Measurements from ENCODE around the gene TCF7L2. TPM values are rescaled to one million over a fixed set of nuclear protein-coding genes. Genes with fewer than 3 reads are reported as not detected.

The TCF7L2 gene
- polyA plus RNA-seq, 1 donor from 2014 or later = 1.7 TPM

DNA sequence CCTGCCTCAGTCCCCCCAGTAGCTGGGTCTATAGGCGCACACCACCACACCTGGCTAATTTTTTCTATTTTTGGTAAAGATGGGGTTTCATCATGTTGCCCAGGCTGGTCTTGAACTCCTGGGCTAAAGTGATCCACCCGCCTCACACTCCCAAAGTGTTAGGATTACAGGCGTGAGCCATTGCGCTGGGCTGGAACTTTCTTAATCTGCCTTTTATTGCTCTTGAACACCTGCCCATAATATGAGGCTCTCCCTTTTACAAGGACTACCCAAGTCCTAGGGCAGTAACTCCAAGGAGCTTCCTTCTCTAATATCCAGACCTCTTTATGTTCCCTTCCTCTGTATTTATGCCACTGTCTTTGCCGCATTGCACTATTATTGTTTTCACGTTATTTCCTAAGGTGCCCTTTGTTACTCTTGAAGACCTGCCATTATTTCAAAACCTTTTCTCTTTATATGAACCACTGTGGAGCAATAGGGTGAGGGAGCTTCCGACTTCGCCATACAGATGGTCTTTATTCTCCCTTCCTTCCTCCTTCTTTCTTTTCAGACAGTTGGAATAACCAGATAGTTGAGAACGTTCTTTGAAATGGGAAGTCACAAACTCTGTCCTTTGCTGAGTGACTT, 36.3 kb upstream of the TCF7L2 start:
- H3K9ac ChIP-seq (ENCODE audit: low read length) = no peak overlapping the region
- H3K9me2 ChIP-seq (ENCODE audit: insufficient read depth, low read length) = no peaks in the 10 kb centered on the region
- H2AFZ ChIP-seq (ENCODE audit: low read depth, low read length) = no peak overlapping the region
- H3K9me3 ChIP-seq (ENCODE audit: low read length) = no peaks in the 10 kb centered on the region
- H3F3A ChIP-seq (ENCODE audit: insufficient read depth, low read length, poor library complexity, severe bottlenecking) = no peaks in the 10 kb centered on the region
- no peaks in the 10 kb centered on the region for H3K79me2 ChIP-seq (replicated peaks; ENCODE audit: insufficient read depth, low read length)
- H4K20me1 ChIP-seq (ENCODE audit: insufficient read depth) = no peaks in the 10 kb centered on the region
- H3K36me3 ChIP-seq (ENCODE audit: insufficient read depth, low read length) = no peaks in the 10 kb centered on the region
- H3K4me3 ChIP-seq (ENCODE audit: low read length) = no peak overlapping the region
- H3K27ac ChIP-seq (ENCODE audit: low read length) = no peak overlapping the region
- no peak for TF ChIP-seq TAF1 (IDR thresholded peaks at IDR 0.05; ENCODE audit: low read depth)
- TF ChIP-seq SMC3 (conservative IDR thresholded peaks at IDR 0.05; ENCODE audit: poor library complexity) = no peak
- TF ChIP-seq RAD21 (conservative IDR thresholded peaks at IDR 0.05) = no peak
- TF ChIP-seq EZH2 (IDR thresholded peaks at IDR 0.05; ENCODE audit: borderline replicate concordance, insufficient read depth, low read length, poor library complexity, severe bottlenecking) = no peak
- TF ChIP-seq CTCF (IDR thresholded peaks at IDR 0.05; ENCODE audit: poor library complexity, severe bottlenecking) = no peak
- TF ChIP-seq EP300 (conservative IDR thresholded peaks at IDR 0.05; ENCODE audit: poor library complexity, severe bottlenecking) = no peak
- no peak overlapping the region for H3K4me2 ChIP-seq (ENCODE audit: low read length)
- H3K27me3 ChIP-seq (ENCODE audit: insufficient read depth, low read depth, low read length) = no peaks in the 10 kb centered on the region

- H3K9me2 ChIP-seq (ENCODE audit: insufficient read depth, low read length) = no peaks in the 10 kb centered on the region
- no peak overlapping the region for H3K27ac ChIP-seq (ENCODE audit: low read length)
- no peaks in the 10 kb centered on the region for H3K36me3 ChIP-seq (ENCODE audit: insufficient read depth, low read length)
- no peak overlapping the region for H3K4me2 ChIP-seq (ENCODE audit: low read length)
- TF ChIP-seq POLR2AphosphoS5 (IDR thresholded peaks at IDR 0.05) (no peak), EP300 (conservative IDR thresholded peaks at IDR 0.05; ENCODE audit: poor library complexity, severe bottlenecking) (no peak), CTCF (IDR thresholded peaks at IDR 0.05; ENCODE audit: poor library complexity, severe bottlenecking) (no peak), SMC3 (conservative IDR thresholded peaks at IDR 0.05; ENCODE audit: poor library complexity) (no peak), MXI1 (conservative IDR thresholded peaks at IDR 0.05; ENCODE audit: poor library complexity, severe bottlenecking) (no peak), RAD21 (conservative IDR thresholded peaks at IDR 0.05) (no peak), TAF1 (IDR thresholded peaks at IDR 0.05; ENCODE audit: low read depth) (no peak), EZH2 (IDR thresholded peaks at IDR 0.05; ENCODE audit: borderline replicate concordance, insufficient read depth, low read length, poor library complexity, severe bottlenecking) (no peak)
- TF ChIP-seq, protein P1, sequence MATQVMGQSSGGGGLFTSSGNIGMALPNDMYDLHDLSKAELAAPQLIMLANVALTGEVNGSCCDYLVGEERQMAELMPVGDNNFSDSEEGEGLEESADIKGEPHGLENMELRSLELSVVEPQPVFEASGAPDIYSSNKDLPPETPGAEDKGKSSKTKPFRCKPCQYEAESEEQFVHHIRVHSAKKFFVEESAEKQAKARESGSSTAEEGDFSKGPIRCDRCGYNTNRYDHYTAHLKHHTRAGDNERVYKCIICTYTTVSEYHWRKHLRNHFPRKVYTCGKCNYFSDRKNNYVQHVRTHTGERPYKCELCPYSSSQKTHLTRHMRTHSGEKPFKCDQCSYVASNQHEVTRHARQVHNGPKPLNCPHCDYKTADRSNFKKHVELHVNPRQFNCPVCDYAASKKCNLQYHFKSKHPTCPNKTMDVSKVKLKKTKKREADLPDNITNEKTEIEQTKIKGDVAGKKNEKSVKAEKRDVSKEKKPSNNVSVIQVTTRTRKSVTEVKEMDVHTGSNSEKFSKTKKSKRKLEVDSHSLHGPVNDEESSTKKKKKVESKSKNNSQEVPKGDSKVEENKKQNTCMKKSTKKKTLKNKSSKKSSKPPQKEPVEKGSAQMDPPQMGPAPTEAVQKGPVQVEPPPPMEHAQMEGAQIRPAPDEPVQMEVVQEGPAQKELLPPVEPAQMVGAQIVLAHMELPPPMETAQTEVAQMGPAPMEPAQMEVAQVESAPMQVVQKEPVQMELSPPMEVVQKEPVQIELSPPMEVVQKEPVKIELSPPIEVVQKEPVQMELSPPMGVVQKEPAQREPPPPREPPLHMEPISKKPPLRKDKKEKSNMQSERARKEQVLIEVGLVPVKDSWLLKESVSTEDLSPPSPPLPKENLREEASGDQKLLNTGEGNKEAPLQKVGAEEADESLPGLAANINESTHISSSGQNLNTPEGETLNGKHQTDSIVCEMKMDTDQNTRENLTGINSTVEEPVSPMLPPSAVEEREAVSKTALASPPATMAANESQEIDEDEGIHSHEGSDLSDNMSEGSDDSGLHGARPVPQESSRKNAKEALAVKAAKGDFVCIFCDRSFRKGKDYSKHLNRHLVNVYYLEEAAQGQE (IDR thresholded peaks at IDR 0.05; ENCODE audit: borderline replicate concordance) = no peak
- no peaks in the 10 kb centered on the region for H4K20me1 ChIP-seq (ENCODE audit: insufficient read depth)
- H3K9me3 ChIP-seq (ENCODE audit: low read length) = no peaks in the 10 kb centered on the region
- no peaks in the 10 kb centered on the region for H3F3A ChIP-seq (ENCODE audit: insufficient read depth, low read length, poor library complexity, severe bottlenecking)
- H3K27me3 ChIP-seq (ENCODE audit: insufficient read depth, low read depth, low read length) = no peaks in the 10 kb centered on the region
- no peak overlapping the region for H2AFZ ChIP-seq (ENCODE audit: low read depth, low read length)
- H3K9ac ChIP-seq (ENCODE audit: low read length) = no peak overlapping the region
- no peaks in the 10 kb centered on the region for H3K79me2 ChIP-seq (replicated peaks; ENCODE audit: insufficient read depth, low read length)
- no peak overlapping the region for H3K4me3 ChIP-seq (ENCODE audit: low read length)
Measured at GRCh38 chr10:112914288-112914952, 35.6 kb upstream of the TCF7L2 start.
